Choroid plexus epithelial cell (primary cell): ENCODE data around the gene AIF1L.

Experiments
- DNase-seq: peaks from one replicate; pipeline ENCODE4 v3.0.0-alpha.2; 2010; ENCODE audit warnings: low read depth
- H3K4me3 ChIP-seq: 2 replicates; pipeline ENCODE4 v1.5.1; 2011; ENCODE audit warnings: low read depth, mild to moderate bottlenecking, control low read depth, low read length, moderate library complexity
- CTCF ChIP-seq: conservative IDR thresholded peaks from 2 replicates; pipeline ENCODE4 v1.5.1; 2011; ENCODE audit warnings: low read depth, mild to moderate bottlenecking, control low read depth, inconsistent platforms, low read length, moderate library complexity

The AIF1L gene

GRCh38 chr9:131160416-131161112 is 64.2 kb downstream of the AIF1L start:
- DNase-seq, result no peak
- H3K4me3 ChIP-seq, result no peak overlapping the region
- no peak for TF ChIP-seq CTCF

GRCh38 chr9:131161585-131161984 is 65.3 kb downstream of the AIF1L start:
- H3K4me3 ChIP-seq, result no peak overlapping the region
- DNase-seq, result no peak
- no peak for TF ChIP-seq CTCF

GRCh38 chr9:131162886-131163285 is 66.6 kb downstream of the AIF1L start:
- no peak for DNase-seq
- TF ChIP-seq CTCF, result no peak
- H3K4me3 ChIP-seq, result no peak overlapping the region

- DNase-seq, result no peak
- H3K4me3 ChIP-seq, result no peak overlapping the region
- TF ChIP-seq CTCF, result no peak
Observed at GRCh38 chr9:131165523-131165922, 69.2 kb downstream of the AIF1L start.

GRCh38 chr9:131167146-131167692 is 70.9 kb downstream of the AIF1L start:
- H3K4me3 ChIP-seq, result no peak overlapping the region
- DNase-seq, result no peak
- no peak for TF ChIP-seq CTCF

- no peak for TF ChIP-seq CTCF
- no peak overlapping the region for H3K4me3 ChIP-seq
- no peak for DNase-seq
Observed at GRCh38 chr9:131167936-131168335, 71.6 kb downstream of the AIF1L start.

- DNase-seq, result no peak
- TF ChIP-seq CTCF, result no peak
- H3K4me3 ChIP-seq, result no peak overlapping the region
Observed at GRCh38 chr9:131169563-131170240, 73.4 kb downstream of the AIF1L start.
